SK-N-SH (cell line): Measurements from ENCODE around the gene ST6GALNAC3.

Source experiments
- EZH2phosphoT487 ChIP-seq: fragments of 200-600 bp; sonication (generic); IDR thresholded peaks from 2 replicates; pipeline ENCODE4 v1.6.1; 2017; ENCODE audit warnings: low read depth, mixed run types, mild to moderate bottlenecking, antibody characterized with exemption, moderate library complexity, borderline replicate concordance
- JUND ChIP-seq: IDR thresholded peaks from 2 replicates; pipeline ENCODE4 v1.4.0; 2012
- MEF2A ChIP-seq: IDR thresholded peaks from 2 replicates; pipeline ENCODE4 v1.4.0; 2012; ENCODE audit warnings: low read depth, borderline replicate concordance
- POLR2AphosphoS5 ChIP-seq: IDR thresholded peaks from 2 replicates; pipeline ENCODE4 v1.6.1; 2012; ENCODE audit warnings: low read depth, low read length
- REST ChIP-seq: IDR thresholded peaks from 2 replicates; pipeline ENCODE4 v1.6.1; 2012; ENCODE audit warnings: mild to moderate bottlenecking, low read depth, low read length, moderate library complexity
- SMC3 ChIP-seq: IDR thresholded peaks from 2 replicates; pipeline ENCODE4 v1.6.1; 2012; ENCODE audit warnings: low read depth, low read length, improper control_type of control experiment
- TAF1 ChIP-seq: IDR thresholded peaks from 2 replicates; pipeline ENCODE4 v1.6.1; 2012; ENCODE audit warnings: low read depth, mild to moderate bottlenecking, low read length, moderate library complexity, borderline replicate concordance
- TF ChIP-seq, protein P1 (sequence below): fragments of 200-600 bp; sonication (generic); IDR thresholded peaks from 2 replicates; pipeline ENCODE4 v1.6.1; 2017; ENCODE audit warnings: antibody characterized with exemption, mild to moderate bottlenecking, moderate library complexity
- TF ChIP-seq, protein P2 (sequence below): IDR thresholded peaks from 2 replicates; pipeline ENCODE4 v1.4.0; 2012; ENCODE audit warnings: low read depth, borderline replicate concordance

GRCh38 chr1:76079475-76080227 is 5.1 kb downstream of the ST6GALNAC3 start:
- TF ChIP-seq EZH2phosphoT487: no peak
- TF ChIP-seq MEF2A: no peak
- TF ChIP-seq, protein P1, sequence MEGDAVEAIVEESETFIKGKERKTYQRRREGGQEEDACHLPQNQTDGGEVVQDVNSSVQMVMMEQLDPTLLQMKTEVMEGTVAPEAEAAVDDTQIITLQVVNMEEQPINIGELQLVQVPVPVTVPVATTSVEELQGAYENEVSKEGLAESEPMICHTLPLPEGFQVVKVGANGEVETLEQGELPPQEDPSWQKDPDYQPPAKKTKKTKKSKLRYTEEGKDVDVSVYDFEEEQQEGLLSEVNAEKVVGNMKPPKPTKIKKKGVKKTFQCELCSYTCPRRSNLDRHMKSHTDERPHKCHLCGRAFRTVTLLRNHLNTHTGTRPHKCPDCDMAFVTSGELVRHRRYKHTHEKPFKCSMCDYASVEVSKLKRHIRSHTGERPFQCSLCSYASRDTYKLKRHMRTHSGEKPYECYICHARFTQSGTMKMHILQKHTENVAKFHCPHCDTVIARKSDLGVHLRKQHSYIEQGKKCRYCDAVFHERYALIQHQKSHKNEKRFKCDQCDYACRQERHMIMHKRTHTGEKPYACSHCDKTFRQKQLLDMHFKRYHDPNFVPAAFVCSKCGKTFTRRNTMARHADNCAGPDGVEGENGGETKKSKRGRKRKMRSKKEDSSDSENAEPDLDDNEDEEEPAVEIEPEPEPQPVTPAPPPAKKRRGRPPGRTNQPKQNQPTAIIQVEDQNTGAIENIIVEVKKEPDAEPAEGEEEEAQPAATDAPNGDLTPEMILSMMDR: no peak
- TF ChIP-seq SMC3: no peak
- no peak for TF ChIP-seq TAF1
- TF ChIP-seq, protein P2, sequence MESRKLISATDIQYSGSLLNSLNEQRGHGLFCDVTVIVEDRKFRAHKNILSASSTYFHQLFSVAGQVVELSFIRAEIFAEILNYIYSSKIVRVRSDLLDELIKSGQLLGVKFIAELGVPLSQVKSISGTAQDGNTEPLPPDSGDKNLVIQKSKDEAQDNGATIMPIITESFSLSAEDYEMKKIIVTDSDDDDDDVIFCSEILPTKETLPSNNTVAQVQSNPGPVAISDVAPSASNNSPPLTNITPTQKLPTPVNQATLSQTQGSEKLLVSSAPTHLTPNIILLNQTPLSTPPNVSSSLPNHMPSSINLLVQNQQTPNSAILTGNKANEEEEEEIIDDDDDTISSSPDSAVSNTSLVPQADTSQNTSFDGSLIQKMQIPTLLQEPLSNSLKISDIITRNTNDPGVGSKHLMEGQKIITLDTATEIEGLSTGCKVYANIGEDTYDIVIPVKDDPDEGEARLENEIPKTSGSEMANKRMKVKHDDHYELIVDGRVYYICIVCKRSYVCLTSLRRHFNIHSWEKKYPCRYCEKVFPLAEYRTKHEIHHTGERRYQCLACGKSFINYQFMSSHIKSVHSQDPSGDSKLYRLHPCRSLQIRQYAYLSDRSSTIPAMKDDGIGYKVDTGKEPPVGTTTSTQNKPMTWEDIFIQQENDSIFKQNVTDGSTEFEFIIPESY: no peak
- TF ChIP-seq JUND: no peak
- no peak for TF ChIP-seq POLR2AphosphoS5
- no peak for TF ChIP-seq REST
